ENCODE data around the gene IRGC.

Gene IRGC

GRCh38 chr19:43755256-43755801, 39.5 kb downstream of the IRGC start (continued):
- TF ChIP-seq ZNF548 (tag by site-specific recombination; IDR thresholded peaks at IDR 0.05) (0 out of 2 replicates have a peak, but pooled peaks have one; percentile 24), ZBTB20 (tag by site-specific recombination; IDR thresholded peaks at IDR 0.05) (0 out of 2 replicates have a peak, but pooled peaks have one; percentile 7), REPIN1 (tag by site-specific recombination; IDR thresholded peaks at IDR 0.05; ENCODE audit: low read depth) (0 out of 2 replicates have a peak, but pooled peaks have one; percentile 46), ZNF639 (tag by site-specific recombination; IDR thresholded peaks at IDR 0.05) (peak; percentile 30), ZNF214 (tag by site-specific recombination; IDR thresholded peaks at IDR 0.05; ENCODE audit: borderline replicate concordance) (no peak), PBX3 (CRISPR knock-in tag; IDR thresholded peaks at IDR 0.05) (no peak), ZNF580 (tag by site-specific recombination; IDR thresholded peaks at IDR 0.05) (peak; percentile 44), KLF7 (tag by site-specific recombination; IDR thresholded peaks at IDR 0.05; ENCODE audit: borderline replicate concordance) (peak; percentile 21; the same call in 1 of the 2 replicates), ZNF558 (tag by site-specific recombination; IDR thresholded peaks at IDR 0.05) (peak; percentile 53; the same call in 1 of the 2 replicates), ZNF664 (tag by site-specific recombination; IDR thresholded peaks at IDR 0.05) (0 out of 2 replicates have a peak, but pooled peaks have one; percentile 36), ZIC2 (tag by site-specific recombination; IDR thresholded peaks at IDR 0.05) (0 out of 2 replicates have a peak, but pooled peaks have one; percentile 2), ZNF280C (tag by site-specific recombination; IDR thresholded peaks at IDR 0.05) (no peak), YY2 (tag by site-specific recombination; IDR thresholded peaks at IDR 0.05) (0 out of 2 replicates have a peak, but pooled peaks have one; percentile 12), ZNF324 (tag by site-specific recombination; IDR thresholded peaks at IDR 0.05) (peak; percentile 10; the same call in 1 of the 2 replicates), INSM2 (tag by site-specific recombination; IDR thresholded peaks at IDR 0.05) (peak; percentile 59), RBAK (tag by site-specific recombination; IDR thresholded peaks at IDR 0.05) (0 out of 2 replicates have a peak, but pooled peaks have one; percentile 31), IKZF3 (tag by site-specific recombination; IDR thresholded peaks at IDR 0.05) (peak; percentile 81; the same call in 1 of the 2 replicates), ZSCAN23 (tag by site-specific recombination; IDR thresholded peaks at IDR 0.05) (peak; percentile 80; the same call in 1 of the 2 replicates), OVOL3 (tag by site-specific recombination; IDR thresholded peaks at IDR 0.05) (peak; percentile 77; the same call in 1 of the 2 replicates), ZNF280D (tag by site-specific recombination; IDR thresholded peaks at IDR 0.05) (peak; percentile 82), SCRT1 (tag by site-specific recombination; IDR thresholded peaks at IDR 0.05; ENCODE audit: borderline replicate concordance) (peak; percentile 10; the same call in 1 of the 2 replicates), ZBTB11 (tag by site-specific recombination; conservative IDR thresholded peaks at IDR 0.05; ENCODE audit: low read depth) (peak; percentile 18; the same call in 1 of the 2 replicates), ZNF660 (tag by site-specific recombination; IDR thresholded peaks at IDR 0.05) (peak; percentile 94; the same call in 1 of the 2 replicates), ZFP3 (tag by site-specific recombination; IDR thresholded peaks at IDR 0.05; ENCODE audit: low read depth) (peak; percentile 16; the same call in 1 of the 2 replicates)
